ENCODE measurements around the gene POLR3GL.

DNA sequence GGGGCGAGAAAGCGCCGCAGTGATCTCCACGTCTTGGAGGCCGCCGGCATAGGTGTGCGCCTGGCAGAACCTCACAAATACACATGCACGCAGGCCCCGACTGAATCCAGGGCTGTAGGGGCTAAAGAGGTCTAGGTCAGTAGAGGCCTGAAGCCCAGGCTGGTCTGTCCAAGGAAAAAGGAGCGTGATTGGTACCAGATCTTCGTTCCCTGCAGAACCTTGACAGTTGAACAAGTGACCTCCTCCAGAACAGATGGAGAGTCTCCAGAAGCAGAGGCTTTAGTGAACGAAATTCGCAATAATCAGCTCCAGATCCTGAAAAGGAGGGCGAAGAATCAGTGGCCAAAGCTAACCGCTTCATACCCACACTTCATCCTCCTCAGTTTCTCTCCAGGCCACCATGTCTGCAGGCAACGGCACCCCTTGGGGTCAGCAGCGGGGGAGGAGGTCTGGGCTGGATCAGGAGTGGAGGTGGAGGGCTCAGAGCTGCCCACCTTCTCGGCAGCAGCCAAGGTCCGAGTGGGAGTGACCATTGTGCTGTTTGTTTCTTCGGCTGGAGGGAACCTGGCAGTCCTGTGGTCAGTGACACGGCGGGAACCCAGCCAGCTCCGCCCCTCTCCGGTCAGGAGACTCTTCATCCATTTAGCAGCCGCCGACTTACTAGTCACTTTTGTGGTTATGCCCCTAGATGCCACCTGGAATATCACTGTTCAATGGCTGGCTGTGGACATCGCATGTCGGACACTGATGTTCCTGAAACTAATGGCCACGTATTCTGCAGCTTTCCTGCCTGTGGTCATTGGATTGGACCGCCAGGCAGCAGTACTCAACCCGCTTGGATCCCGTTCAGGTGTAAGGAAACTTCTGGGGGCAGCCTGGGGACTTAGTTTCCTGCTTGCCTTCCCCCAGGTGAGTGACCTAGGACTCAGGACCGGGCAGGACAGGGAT is 45.2 kb upstream of the POLR3GL start:
- TF ChIP-seq, protein P1, sequence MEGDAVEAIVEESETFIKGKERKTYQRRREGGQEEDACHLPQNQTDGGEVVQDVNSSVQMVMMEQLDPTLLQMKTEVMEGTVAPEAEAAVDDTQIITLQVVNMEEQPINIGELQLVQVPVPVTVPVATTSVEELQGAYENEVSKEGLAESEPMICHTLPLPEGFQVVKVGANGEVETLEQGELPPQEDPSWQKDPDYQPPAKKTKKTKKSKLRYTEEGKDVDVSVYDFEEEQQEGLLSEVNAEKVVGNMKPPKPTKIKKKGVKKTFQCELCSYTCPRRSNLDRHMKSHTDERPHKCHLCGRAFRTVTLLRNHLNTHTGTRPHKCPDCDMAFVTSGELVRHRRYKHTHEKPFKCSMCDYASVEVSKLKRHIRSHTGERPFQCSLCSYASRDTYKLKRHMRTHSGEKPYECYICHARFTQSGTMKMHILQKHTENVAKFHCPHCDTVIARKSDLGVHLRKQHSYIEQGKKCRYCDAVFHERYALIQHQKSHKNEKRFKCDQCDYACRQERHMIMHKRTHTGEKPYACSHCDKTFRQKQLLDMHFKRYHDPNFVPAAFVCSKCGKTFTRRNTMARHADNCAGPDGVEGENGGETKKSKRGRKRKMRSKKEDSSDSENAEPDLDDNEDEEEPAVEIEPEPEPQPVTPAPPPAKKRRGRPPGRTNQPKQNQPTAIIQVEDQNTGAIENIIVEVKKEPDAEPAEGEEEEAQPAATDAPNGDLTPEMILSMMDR (optimal IDR thresholded peaks at IDR 0.05 in 1 of 3, IDR thresholded peaks at IDR 0.05 in 1 of 3, conservative IDR thresholded peaks at IDR 0.05 in 1 of 3; ENCODE audit: extremely low read depth in 1 of 3, insufficient read depth in 2 of 3, low read length in 3 of 3) = no peak
- TF ChIP-seq EZH2 (IDR thresholded peaks at IDR 0.05; ENCODE audit: low read length) = no peak
